HG03342 (cell line): ENCODE measurements around the gene ASGR2.
"Not testable (repeated sequence)": the region's sequence is repeated elsewhere in the genome, so short reads cannot be mapped to it uniquely, and the experiment has no call there.

Experiments used
- ATAC-seq: cut with Tn5 transposase; IDR thresholded peaks from one replicate; pipeline ENCODE4 v1.9.1; 2021; ENCODE audit warnings: mild to moderate bottlenecking, moderate library complexity; ENCODE audit not compliant: unreplicated experiment

ASGR2 gene

GRCh38 chr17:7101531-7101930 lies 13.1 kb downstream of the ASGR2 start:
- ATAC-seq, result no peak

DNA sequence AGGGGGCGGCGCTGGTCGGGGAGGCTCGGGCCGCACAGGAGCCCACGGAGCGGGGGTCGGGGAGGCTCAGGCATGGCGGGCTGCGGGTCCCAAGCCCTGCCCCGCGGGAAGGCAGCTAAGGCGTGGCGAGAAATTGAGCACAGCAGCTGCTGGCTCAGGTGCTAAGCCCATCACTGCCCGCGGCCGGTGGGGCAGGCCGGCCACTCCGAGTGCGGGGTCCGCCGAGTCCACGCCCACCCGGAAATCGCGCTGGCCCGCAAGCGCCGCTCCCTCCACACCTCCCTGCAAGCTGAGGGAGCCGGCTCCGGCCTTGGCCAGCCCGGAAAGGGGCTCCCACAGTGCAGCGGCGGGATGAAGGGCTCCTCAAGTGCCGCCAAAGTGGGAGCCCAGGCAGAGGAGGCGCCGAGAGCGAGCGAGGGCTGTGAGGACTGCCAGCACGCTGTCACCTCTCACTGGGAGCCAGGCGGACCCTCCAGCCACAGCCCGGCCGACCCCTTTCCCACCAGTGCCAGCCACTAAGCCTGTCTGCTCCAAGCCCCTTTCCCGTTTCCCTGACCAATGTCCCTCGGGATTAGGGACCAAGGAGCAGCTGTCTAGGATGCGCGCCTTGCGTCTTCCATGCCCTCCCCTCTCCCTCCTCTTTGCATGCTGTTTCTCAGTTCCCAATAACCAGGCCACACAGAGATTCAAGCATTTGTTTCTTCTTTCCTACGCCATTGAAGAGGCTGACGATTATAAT lies 13.8 kb downstream of the ASGR2 start:
- ATAC-seq, result not testable (repeated sequence)

DNA sequence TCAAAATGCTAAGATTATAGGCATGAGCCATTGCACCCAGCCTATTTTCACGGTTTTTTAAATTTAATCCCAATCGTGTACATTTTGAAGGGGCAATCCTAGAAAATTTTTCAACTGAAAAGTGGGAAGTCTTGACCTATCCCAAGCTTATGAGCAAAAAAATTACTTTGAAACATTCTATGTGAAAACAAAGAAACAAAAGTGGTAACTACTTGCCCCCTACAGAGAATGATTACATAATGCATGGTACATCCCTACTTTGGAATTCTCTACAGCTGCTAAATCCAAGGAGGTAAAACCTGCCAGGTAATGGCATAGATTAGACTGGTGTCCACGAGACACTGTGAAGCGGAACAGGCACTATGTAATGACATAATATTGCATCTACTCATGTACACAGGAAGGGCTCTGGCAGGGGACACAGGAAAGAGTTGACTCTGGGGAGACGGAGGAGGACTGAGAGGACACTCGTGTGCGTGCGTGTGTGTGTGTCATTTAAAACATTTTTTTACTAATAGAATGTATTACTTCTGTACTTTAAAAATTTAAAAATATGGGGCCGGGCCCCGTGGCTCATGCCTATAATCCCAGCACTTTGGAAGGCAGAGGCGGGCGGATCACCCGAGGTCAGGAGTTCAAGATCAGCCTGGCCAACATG lies 15.7 kb downstream of the ASGR2 start:
- no peak for ATAC-seq

DNA sequence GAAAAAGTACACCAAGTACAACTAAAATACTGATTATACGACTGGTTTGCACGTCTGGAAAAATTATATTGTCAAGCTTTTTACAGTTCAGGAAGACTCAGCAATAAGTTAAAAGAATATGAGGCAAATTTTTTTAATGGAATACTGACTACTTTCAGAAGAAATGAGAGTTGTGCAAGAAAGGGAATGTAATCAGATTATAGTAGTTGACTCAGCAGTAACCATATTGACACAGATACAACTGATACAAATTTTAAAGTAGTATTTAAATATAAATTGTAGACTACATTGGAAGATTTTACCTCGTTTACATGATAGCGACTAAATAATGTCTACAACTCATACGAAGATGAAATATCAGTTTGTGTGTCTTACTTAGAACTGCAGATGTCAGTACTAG lies 16.7 kb downstream of the ASGR2 start:
- no peak for ATAC-seq

DNA sequence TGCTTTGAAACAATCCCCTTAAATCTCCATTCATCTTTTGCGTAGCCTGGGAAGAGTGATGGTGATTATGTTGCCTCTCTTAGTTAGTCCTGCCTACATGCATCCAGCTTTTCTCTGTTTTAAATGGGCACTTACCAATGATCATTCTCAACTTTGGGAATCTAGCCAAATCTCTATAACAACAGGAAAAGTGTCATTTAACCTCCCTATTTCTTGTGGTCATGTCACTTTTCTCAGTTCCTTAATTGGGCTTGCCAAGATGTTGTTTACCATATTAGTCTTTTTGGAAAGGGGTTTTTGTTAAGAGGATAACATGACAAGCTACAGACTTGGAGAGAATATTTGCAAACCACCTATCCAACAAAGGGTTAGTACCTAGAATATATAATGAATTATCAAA lies 19.0 kb downstream of the ASGR2 start:
- no peak for ATAC-seq

DNA sequence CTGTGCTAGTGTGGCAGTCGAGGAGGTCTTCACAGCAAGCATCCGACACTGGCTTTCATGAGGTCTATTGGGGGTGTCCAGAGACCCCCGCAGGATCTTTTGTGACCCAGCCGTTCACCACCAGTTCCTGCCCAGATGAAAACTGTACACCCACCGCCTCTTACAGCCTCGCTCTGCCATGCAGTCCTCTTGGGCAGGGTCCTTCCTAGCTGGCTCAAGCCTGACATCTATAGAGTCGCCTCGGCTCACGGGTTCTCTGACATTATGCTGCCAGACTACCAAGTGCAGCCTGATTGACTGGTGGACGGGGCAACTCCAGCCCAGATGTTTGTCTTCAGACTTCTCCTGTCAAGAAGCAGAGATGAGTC lies 20.0 kb downstream of the ASGR2 start:
- ATAC-seq, result no peak

DNA sequence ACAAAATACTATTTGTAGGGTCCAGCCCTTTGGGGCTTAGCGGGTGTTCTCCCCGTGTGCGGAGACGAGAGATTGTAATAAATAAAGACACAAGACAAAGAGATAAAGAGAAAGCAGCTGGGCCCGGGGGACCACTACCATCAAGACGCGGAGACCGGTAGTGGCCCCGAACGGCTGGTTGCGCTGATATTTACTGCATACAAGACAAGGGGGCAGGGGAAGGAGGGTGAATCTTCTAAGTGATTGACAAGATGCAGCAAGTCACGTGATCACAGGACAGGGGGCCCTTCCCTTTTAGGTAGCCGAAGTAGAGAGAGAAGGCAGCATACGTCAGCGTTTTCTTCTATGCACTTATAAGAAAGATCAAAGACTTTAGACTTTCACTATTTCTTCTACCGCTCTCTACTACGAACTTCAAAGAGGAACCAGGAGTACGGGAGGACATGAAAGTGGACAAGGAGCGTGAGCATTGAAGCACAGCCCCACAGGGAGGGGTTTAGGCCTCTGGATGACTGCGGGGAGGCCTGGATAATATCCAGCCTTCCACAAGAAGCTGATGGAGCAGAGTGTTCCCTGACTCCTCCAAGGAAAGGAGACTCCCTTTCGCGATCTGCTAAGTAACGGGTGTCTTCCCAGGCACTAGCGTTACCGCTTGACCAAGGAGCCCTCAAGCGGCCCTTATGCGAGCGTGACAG lies 23.2 kb downstream of the ASGR2 start:
- not testable (repeated sequence) for ATAC-seq

DNA sequence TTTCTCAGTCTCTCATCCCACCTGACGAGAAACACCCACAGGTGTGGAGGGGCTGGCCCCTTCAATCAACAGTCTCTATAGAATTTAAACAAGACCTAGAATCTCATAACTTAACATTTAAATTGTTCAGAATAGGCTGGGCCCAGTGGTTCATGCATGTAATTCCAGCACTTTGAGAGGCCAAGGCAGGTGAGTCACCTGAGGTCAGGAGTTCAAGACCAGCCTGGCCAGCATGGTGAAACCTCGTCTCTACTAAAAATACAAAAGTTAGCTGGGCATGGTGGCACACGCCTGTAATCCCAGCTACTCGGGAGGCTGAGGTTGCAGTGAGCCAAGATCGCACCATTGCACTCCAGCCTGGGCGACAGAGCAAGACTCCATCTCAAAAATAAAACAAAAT lies 25.1 kb downstream of the ASGR2 start:
- not testable (repeated sequence) for ATAC-seq

DNA sequence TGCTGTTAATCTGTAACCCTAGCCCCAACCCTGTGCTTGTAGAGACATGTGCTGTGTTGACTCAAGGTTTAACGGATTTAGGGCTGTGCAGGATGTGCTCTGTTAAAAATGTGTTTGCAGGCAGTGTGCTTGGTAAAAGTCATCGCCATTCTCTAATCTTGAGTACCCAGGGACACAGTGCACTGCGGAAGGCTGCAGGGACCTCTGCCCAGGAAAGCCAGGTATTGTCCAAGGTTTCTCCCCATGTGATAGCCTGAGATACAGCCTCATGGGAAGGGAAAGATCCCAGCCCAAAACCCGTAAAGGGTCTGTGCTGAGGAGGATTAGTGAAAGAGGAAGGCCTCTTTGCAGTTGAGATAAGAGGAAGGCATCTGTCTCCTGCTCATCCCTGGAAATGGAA lies 26.2 kb downstream of the ASGR2 start:
- ATAC-seq, result not testable (repeated sequence)

DNA sequence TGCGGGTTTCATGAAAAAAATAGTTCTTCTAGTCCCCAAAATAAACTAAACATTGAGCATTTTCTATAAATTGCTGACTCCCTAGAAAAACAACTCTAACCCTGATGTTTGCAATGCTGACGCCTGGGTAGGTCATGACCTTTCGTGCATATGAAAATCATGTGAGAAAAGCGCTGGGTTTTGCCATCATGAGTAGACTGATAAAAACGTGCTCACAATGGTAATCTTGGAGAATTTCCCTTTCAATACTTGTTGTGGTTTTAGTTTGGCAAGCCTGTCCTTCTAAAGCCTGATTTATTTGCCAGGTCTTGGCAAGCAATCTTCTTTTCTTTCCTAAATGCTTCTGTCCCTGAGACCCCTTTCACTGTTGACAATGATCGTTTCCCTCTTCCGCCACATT lies 30.5 kb downstream of the ASGR2 start:
- no peak for ATAC-seq

- ATAC-seq, result no peak
Observed at GRCh38 chr17:7083592-7083991, 31.0 kb downstream of the ASGR2 start.

GRCh38 chr17:7081341-7082062 lies 33.1 kb downstream of the ASGR2 start:
- ATAC-seq, result no peak

GRCh38 chr17:7080456-7081041 lies 34.1 kb downstream of the ASGR2 start:
- ATAC-seq, result no peak

- no peak for ATAC-seq
Observed at GRCh38 chr17:7079581-7080455, 34.8 kb downstream of the ASGR2 start, which contains the start of gene CLEC10A. Gene CLEC10A, minus strand, starts transcription at chr17:7080251. Its CDS starts 1,439 bp downstream, at chr17:7078812.

DNA sequence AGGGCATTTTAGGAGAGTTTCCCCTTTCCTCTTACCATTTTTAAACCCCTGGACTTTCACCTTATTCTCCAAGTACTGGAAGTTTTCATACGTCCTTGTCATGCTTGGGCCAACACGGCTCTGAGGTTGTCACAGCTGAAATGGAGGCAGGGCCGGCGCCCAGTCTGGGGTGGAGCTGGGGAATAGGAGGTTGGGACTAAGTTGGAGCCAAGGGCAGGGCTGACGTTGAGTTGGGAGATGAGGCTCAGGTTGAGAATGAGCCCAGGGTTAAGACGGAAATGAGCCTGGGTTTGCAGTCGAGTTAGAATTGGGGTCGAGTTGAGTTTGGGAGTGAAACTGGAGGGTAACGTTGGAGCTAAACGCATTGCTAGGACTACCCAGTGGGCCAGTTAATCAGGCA lies 35.9 kb downstream of the ASGR2 start:
- ATAC-seq, result no peak

DNA sequence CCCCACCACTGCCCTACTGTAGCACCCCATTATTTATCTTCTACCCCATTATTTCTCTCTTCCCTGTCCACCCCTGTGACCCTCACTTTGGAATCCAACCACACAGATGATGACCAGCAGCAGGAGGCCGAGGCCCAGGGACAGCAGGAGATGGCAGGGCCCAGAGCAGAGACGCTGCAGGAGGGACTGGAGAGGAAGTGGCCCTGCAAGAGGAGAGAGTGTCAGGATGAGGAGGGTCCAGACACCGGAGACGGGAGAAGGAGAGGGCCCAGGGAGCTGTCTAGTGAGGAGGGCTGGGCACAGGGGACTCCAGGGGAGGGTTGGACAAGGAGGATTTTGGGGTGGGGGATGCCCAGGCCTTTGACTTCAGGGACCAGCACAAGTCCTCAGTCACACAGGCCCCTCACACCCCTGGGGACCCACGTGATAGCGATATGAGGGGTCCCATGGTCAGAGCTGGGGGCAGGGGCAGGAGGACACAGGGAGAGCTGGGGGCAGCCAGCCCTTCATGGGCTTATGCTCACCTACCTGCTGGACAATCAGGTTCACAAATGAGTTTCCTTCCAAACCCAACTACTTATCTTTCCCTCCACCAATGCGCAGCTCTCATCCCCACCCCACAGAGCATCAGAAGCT lies 36.6 kb downstream of the ASGR2 start:
- no peak for ATAC-seq

- ATAC-seq, result no peak
Observed at GRCh38 chr17:7074931-7075330, 39.7 kb downstream of the ASGR2 start.

DNA sequence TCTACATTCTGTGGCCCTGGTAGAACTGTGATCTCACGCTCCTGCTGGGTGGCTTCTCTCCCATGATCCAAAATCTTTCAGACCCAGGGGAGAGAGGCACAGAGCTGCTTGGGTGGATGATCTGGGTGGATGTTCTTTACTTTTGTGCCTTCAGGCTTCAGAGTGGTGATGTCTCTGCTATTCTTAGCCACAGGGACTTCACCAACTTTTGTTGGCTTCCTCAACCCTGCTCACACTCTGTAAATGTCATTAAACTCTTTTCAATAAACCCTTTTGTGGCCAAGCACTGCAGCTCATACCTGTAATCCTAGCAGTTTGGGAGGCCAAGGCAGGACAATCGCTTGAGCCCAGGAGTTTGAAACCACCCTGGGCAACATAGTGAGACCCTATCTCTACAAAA lies 42.2 kb downstream of the ASGR2 start:
- ATAC-seq, result no peak

DNA sequence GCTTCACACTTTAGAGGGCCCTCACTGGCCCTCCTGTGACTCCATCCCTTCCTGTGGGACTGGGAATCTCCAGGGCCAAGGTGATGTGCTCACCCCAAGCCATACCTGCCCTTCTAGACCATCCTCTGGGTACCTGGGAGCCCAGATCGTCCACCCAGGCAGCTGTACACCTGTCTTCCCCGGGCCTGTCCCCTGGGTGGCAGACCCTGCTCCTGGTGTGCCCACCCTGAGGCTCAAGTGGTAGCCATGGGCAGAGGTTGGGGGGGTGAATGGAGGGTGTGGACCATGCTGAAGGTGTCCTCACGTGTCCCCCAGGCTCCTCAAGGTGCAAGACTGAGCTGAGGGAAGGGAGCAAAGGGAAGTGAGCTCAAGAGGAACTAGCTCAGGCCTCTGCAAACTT lies 43.9 kb downstream of the ASGR2 start:
- no peak for ATAC-seq

DNA sequence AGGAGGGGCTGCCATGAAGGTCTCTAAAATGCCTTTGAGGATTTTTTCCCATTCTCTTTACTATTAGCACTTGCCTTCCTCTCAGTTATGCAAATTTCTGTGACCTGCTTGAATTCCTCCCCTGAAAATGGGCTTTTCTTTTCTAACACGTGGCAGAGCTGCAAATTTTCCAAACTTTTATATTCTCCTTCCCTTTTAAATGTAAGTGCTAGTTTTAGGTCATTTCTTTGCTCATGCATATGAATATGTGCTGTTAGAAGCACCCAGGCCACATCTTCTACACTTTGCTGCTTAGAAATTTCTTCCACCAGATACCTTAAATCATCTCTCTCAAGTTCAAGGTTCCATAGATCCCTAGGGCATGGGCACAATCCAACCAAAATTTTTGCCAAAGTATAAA lies 46.4 kb downstream of the ASGR2 start:
- no peak for ATAC-seq
